MV-4-11 (cell line): Measurements from ENCODE around the gene C4orf33.
"Not testable (repeated sequence)": the region's sequence is repeated elsewhere in the genome, so short reads cannot be mapped to it uniquely, and the experiment has no call there.

Experiments used
- DNase-seq: peaks from one replicate; lab custom pipeline; 2025; lab: John Stamatoyannopoulos, UW

C4orf33 gene, protein sequence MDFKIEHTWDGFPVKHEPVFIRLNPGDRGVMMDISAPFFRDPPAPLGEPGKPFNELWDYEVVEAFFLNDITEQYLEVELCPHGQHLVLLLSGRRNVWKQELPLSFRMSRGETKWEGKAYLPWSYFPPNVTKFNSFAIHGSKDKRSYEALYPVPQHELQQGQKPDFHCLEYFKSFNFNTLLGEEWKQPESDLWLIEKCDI

GRCh38 chr4:129095811-129096454 lies at the start of gene C4orf33:
TSS of gene C4orf33 (plus strand) at chr4:129096152. CDS start at chr4:129102611, 6,459 bp downstream.
- DNase-seq, result peak; percentile 79

- DNase-seq, result no peak
Measured at GRCh38 chr4:129059028-129059427, 36.9 kb upstream of the C4orf33 start.

DNA sequence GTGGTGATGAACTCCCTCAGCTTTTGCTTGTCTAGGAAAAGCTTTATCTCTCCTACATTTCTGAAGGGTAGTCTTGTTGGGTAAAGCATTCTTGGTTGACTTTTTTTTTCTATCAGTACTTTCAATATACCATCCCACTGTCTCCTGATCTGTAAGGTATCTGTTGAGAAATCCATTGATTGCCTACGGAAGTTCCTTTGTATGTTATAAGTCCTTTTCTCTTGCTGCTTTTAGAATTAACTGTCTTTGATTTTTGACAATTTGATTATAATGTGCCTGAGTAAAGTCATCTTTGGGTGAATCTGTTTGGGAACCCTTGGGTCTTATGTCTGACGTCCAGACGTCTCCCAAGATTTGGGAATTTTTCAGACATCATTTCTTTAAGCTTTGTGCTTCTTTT lies 33.4 kb upstream of the C4orf33 start:
- no peak for DNase-seq

DNA sequence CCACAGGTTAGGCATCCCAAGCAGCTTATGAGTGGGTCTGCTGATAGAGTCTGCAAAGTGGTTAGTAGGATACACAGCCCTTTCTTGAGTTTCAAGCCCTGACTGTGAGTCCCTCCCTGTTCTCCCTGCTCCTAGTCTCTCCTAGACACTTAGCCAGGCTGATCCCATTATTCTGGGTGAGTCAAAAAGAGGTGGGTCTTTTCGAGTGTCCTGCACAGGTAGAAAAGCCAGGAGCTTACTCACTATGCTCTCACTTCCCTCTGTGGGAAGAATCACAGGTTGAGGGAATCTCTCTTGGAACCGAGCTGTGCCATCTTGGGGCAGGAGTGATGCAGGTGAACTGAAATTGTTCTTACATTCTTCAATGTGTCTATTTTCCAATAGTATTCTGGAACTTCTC lies 32.3 kb upstream of the C4orf33 start:
- DNase-seq, result no peak

- DNase-seq, result no peak
Measured at GRCh38 chr4:129064717-129065116, 31.2 kb upstream of the C4orf33 start.

GRCh38 chr4:129069537-129069936 lies 26.4 kb upstream of the C4orf33 start:
- DNase-seq, result peak; percentile 45

DNA sequence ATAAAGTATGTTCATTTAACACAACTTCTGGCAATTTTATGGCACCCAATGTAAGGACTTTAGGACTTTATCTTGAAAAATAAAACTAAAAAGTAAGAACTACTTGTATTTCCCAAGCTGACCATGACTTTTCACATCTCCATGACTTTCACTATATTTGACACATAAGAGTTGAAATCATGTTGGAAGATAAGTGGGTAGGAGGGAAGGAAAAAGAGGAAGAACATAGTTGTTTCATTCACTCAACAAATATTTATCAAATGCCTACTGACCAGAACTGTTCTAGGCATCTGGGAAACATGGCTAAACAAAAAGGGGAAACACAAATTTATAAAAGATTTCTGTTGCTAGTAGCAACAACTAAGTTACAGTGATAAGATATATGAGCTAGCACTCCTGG lies 18.6 kb upstream of the C4orf33 start:
- DNase-seq, result peak; percentile 39

DNA sequence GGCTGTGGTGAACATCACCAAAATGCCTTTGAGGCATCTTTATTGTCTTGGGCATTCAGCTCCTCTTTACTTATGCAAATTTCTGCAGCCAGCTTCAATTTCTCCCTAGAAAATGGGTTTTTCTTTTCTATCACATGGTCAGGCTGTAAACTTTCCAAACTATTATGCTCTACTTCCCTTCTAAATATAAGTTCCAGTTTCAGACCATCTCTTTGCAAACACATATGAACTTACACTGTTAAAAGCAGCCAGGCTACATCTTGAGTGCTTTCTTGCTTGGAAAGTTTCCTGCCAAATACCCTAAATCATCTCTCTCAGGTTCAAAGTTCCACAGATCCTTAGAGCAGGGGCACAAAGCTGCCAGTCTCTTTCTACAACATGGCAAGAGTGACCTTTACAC lies 15.8 kb upstream of the C4orf33 start:
- no peak for DNase-seq

DNA sequence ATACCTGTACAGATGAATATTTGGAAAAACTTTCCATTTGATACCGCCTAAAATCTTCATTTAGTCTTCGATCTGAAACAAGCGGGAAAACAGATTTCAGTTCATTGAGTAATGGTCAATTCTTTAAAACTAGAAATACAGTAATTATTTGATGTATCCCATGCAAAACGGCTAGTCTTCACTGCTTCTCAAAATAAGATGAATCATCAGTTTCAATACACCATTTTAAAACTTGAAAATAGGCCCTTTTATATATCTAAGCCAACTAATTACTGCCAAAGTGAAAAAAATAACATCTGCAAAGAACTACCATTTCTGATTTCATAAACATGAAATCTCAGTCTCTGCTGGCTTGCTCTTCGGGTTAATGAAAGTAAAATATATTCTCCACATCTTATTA lies 13.7 kb upstream of the C4orf33 start:
- DNase-seq, result no peak

DNA sequence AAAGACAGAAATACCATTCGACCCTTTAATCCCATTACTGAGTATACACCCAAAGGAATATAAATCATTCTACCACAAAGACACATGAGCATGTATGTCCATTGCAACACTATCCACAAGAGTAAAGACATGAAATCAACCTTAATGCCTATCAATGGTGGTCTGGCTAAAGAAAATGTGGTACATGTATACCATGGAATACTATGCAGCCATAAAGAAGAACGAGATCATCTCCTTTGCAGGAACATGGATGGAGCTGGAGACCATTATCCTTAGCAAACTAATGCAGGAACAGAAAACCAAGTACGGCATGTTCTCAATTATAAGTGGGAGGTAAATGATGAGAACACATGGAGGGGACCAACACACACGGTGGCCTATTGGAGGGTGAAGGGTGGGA lies 10.5 kb upstream of the C4orf33 start:
- no peak for DNase-seq

DNA sequence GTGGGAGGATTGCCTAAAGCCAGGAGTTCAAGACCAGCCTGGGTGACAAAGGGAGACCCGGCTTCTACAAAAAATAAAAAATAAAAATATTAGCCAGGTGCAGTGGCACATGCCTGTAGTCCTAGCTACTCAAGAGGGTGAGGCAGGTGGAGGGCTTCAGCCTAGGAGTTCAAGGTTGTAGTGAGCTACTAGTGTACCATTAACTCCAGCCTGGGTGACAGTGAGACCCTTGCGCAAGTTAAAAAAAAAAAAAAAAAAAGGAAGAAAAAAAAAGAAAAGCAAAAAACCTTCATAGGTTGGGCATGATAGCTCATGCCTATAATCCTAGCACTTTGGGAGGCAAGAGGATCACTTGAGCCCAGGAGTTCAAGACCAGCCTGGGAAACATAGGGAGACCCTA lies 8.4 kb upstream of the C4orf33 start:
- DNase-seq, result no peak

- no peak for DNase-seq
Measured at GRCh38 chr4:129092631-129093190, 3.2 kb upstream of the C4orf33 start.

DNA sequence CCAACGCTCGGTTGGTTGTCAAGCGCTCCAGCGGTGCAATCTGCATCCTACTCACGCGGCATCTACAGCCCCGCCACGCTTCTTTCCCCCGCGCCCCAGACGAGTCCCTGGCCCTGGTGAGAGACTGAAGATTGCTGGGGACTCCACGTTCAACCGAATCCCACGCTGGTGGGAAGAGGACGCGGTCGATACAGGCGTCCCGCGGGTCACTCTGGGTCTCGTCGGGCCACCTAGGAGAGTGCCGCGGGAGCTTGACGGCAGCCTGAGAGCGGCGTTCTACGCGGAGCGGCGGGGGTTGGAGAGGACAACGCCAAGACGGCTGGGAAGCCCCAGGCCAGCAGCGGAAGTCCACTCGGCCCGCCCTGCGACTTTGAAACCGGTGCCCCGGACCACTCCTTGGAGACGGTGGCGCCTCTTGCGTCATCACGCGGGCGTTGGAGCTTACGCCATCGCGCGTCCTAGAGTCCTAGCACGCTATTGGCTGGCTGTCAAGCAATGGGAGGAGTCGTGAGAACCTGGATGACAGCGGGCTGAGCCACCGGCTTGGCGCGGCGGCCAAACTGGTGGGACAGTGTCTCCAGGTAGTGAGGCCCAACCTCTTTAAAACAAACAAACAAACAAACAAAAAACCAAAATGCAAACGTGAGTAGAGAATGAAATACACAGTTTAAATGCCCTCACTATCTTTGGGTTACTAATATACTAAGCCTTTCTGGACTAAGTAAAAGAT lies 2.6 kb upstream of the C4orf33 start, which contains the start of gene SCLT1:
Gene SCLT1 (minus strand): TSS at position 349 of the 730 bp plus-strand sequence. CDS start 436 bp downstream, outside the sequence.
- peak; percentile 97 for DNase-seq

GRCh38 chr4:129094347-129094746 lies 1.6 kb upstream of the C4orf33 start:
- DNase-seq, result no peak

DNA sequence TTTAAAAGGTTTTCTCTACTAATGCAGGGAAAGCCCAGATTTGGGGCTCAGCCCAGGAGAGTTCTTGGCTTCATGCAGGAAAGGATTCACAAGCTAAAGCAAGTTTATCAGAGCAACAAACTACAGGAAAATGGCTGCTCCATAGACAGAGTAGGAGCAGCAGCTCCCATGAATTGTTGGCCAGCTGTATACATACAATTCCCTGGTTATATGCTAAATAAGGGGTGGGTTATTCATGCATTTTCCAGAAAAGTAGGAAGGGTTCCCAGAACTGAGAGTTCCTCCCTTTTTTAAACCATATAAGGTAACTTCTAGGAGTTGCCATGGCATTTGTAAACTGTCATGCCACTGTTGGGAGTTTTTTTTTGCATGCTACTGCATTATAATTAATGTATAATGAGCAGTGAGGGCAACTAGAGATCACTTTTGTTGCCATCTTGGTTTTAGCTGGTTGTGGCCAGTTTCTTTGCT lies 2.6 kb downstream of the C4orf33 start:
- peak; percentile 11 for DNase-seq

DNA sequence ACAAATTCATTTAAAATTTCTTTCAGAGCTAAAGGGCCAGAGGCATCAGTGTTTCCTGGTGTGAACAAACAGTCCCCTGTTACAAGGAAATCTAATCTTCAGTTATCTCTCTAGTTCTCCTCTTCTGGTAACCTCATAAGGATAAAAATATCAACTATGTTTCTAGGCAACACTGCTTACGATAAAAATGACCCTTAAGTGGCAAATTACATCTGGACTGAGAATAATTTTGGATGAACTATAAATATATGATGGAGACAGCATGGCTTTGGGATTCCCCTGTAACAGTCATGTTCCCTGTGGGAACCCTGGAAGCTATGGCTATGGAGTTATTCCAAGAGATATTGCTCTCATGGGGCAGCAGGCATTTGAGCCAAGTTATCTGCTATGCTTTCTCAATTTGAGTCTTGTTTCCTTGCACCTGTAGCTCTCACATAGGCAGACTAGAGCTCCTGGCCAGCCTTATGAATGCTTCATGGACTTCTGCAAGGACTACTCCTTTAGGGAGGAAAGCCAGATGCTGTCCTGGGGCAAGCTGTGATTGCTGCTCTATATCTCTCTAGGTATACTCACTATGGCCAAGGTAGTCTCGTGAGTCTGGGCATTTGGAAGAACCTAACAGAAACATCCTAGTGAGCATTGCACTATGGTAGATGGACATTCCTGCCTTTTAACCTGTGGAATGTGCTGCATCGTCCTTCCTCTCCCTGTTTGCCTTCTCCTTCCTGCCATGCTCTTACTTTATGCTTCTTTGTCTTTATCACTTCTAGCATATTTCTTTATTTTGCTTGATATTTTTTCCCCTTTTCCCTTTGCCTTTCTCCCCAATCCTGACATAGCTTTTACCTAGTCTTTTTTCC lies 14.2 kb downstream of the C4orf33 start:
- DNase-seq, result no peak

GRCh38 chr4:129110931-129111330 lies 15.0 kb downstream of the C4orf33 start:
- DNase-seq, result no peak

- DNase-seq, result no peak
Measured at GRCh38 chr4:129111919-129112318, 16.0 kb downstream of the C4orf33 start.

GRCh38 chr4:129113434-129113833 lies 17.5 kb downstream of the C4orf33 start:
- no peak for DNase-seq

- DNase-seq, result no peak
Measured at GRCh38 chr4:129113919-129114318, 18.0 kb downstream of the C4orf33 start.

- DNase-seq, result no peak
Measured at GRCh38 chr4:129117705-129118104, 21.8 kb downstream of the C4orf33 start.

- DNase-seq, result not testable (repeated sequence)
Measured at GRCh38 chr4:129126614-129127013, 30.7 kb downstream of the C4orf33 start.
